ENCODE measurements around the gene PRRC1.
"Not testable (repeated sequence)": the region's sequence is repeated elsewhere in the genome, so short reads cannot be mapped to it uniquely, and the experiment has no call there.

The PRRC1 gene

GRCh38 chr5:127517480-127518318 lies at the start of gene PRRC1:
TSS of gene PRRC1 (plus strand) at chr5:127517640. CDS start at chr5:127523480, 5,840 bp downstream.
- DNase-seq (ENCODE audit: low read depth, low spot score): peak; percentile 94

- no peak for DNase-seq (ENCODE audit: low read depth, low spot score)
Measured at GRCh38 chr5:127471211-127471610, 46.2 kb upstream of the PRRC1 start.

- no peak for DNase-seq (ENCODE audit: low read depth, low spot score)
Measured at GRCh38 chr5:127472700-127473099, 44.7 kb upstream of the PRRC1 start.

GRCh38 chr5:127486471-127486870 lies 31.0 kb upstream of the PRRC1 start:
- no peak for DNase-seq (ENCODE audit: low read depth, low spot score)

GRCh38 chr5:127492854-127493738 lies 24.3 kb upstream of the PRRC1 start:
- peak; percentile 58 for DNase-seq (ENCODE audit: low read depth, low spot score)

- no peak for DNase-seq (ENCODE audit: low read depth, low spot score)
Measured at GRCh38 chr5:127498548-127498947, 18.9 kb upstream of the PRRC1 start.

- DNase-seq (ENCODE audit: low read depth, low spot score): no peak
Measured at GRCh38 chr5:127505905-127506304, 11.5 kb upstream of the PRRC1 start.

GRCh38 chr5:127506616-127507015 lies 10.8 kb upstream of the PRRC1 start:
- no peak for DNase-seq (ENCODE audit: low read depth, low spot score)

- no peak for DNase-seq (ENCODE audit: low read depth, low spot score)
Measured at GRCh38 chr5:127508644-127509373, 8.6 kb upstream of the PRRC1 start.

- no peak for DNase-seq (ENCODE audit: low read depth, low spot score)
Measured at GRCh38 chr5:127513408-127513970, 4.0 kb upstream of the PRRC1 start.

GRCh38 chr5:127514816-127515215 lies 2.6 kb upstream of the PRRC1 start:
- no peak for DNase-seq (ENCODE audit: low read depth, low spot score)

- DNase-seq (ENCODE audit: low read depth, low spot score): no peak
Measured at GRCh38 chr5:127515693-127516440, 1.6 kb upstream of the PRRC1 start.

- no peak for DNase-seq (ENCODE audit: low read depth, low spot score)
Measured at GRCh38 chr5:127517110-127517479, 345 bp upstream of the PRRC1 start.

- peak; percentile 69 for DNase-seq (ENCODE audit: low read depth, low spot score)
Measured at GRCh38 chr5:127518319-127518621, 830 bp downstream of the PRRC1 start.

- DNase-seq (ENCODE audit: low read depth, low spot score): no peak
Measured at GRCh38 chr5:127519527-127519926, 2.1 kb downstream of the PRRC1 start.

GRCh38 chr5:127521138-127521770 lies 3.8 kb downstream of the PRRC1 start:
- no peak for DNase-seq (ENCODE audit: low read depth, low spot score)

- no peak for DNase-seq (ENCODE audit: low read depth, low spot score)
Measured at GRCh38 chr5:127525181-127525580, 7.7 kb downstream of the PRRC1 start.

GRCh38 chr5:127529904-127530682 lies 12.7 kb downstream of the PRRC1 start:
- no peak for DNase-seq (ENCODE audit: low read depth, low spot score)

GRCh38 chr5:127536687-127537086 lies 19.2 kb downstream of the PRRC1 start:
- no peak for DNase-seq (ENCODE audit: low read depth, low spot score)

GRCh38 chr5:127540553-127540952 lies 23.1 kb downstream of the PRRC1 start:
- DNase-seq (ENCODE audit: low read depth, low spot score): not testable (repeated sequence)
